GM19467 (cell line): ENCODE measurements around the gene ATCAY.
"Not testable (repeated sequence)": the region's sequence is repeated elsewhere in the genome, so short reads cannot be mapped to it uniquely, and the experiment has no call there.

Experiments
- ATAC-seq: cut with Tn5 transposase; IDR thresholded peaks from one replicate; pipeline ENCODE4 v1.9.1; 2021; ENCODE audit warnings: mild to moderate bottlenecking, moderate library complexity; ENCODE audit not compliant: unreplicated experiment

The ATCAY gene

DNA sequence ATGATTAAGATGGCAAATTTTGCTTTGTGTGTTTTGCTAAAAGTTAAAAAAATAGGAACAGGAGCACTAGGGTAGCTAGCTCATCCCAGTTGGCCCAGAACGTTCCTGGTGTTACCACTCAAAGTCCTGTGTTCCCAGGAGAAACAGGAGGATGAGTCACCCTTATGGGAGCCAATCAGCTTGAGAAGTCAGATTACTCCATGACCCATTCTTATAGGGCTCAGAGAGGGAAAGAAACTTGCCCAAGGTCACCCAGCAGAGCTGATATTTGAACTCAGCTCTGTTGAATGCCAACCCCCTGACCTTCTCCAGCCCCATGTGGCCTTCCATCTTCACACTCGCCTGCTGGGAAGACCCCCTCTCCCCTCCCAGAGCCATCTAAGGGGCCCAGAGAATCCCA lies 65.4 kb downstream of the ATCAY start:
- no peak for ATAC-seq

DNA sequence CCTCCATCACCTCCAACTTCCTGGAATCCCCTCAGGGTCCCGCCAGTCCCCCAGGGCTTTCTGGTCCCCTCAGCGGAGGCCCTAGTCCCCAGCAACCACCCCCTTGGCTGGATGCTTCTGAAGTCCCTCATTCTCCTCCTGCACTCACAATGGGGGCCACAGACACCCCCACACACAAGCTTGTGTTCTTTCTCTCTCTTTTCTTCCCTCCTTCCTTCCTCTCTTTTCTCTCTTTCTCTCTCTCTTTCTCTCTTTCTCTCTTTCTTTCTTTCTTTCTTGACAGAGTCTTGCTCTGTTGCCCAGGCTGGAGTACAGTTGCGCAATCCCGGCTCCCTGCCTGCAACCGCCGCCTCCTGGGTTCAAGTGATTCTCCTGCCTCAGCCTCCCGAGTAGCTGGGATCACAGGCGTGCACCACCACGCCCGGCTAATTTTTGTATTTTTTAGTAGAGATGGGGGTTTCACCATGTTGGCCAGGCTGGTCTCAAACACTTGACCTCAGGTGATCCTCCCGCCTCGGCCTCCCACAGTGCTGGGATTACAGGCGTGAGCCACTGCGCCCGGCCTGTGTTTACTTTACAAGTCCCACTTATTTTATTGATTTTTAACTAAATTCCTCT lies 66.9 kb downstream of the ATCAY start:
- not testable (repeated sequence) for ATAC-seq

DNA sequence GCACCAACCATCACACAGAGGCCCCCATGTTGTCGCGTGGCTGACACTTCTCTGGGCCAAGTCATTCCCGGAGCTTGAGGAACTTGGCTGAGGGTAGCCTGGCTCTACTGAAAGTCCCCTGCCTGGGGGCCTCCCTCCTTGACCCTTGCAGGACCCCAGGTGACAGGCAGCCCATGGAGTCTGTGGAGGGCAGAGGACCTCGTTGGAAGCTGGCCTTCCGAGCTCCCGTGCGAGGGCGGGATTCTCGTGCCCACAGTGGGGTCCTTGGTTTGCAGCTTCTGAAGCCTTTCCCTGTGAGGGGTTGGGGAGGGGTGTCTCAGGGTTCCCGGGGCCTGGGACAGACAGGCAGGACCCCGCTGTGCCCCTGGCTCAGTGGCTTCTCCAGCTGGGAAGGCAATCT lies 68.8 kb downstream of the ATCAY start:
- ATAC-seq, result no peak

DNA sequence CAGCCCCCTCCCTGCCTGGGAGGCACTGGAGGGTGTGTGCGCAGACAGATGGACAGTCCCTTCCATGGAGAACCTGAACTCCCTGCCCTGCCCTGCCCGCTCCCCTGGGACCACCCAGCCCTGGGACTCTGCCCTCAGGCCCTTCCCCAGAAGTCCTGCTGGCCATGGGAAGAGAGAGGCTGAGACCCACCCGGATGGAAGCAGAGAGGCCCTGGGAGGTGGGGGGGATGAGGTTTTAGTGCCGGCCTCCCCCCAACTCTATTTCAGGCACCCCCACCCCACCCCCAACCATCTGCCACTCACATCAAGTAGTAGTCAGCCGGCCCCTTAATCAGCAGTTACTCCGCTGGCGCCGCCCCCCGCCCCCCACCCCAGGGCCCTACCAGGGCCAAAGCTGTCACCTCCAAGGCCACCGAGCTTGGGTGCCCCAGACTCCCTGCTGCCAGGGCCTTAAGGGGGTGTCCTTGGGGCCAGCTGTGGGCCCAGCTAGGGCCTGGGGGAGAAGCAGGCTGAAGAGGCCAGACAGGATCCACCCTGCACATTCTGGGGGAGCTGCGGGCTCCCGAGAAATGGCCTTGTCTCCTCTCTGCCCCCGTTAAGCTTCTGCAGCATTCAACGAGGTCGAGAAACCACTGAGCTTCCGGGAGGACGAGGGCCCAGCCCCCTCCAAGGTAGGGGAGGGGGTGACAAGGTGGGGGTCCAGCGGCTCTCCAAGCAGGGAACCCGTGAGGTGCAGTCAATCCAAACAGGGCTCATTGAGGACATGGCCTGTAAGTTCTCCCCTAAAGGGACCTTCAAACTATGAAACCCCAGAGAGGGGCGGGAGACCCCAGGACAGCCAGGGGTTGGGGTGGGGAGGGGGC lies 69.7 kb downstream of the ATCAY start:
- ATAC-seq, result no peak

DNA sequence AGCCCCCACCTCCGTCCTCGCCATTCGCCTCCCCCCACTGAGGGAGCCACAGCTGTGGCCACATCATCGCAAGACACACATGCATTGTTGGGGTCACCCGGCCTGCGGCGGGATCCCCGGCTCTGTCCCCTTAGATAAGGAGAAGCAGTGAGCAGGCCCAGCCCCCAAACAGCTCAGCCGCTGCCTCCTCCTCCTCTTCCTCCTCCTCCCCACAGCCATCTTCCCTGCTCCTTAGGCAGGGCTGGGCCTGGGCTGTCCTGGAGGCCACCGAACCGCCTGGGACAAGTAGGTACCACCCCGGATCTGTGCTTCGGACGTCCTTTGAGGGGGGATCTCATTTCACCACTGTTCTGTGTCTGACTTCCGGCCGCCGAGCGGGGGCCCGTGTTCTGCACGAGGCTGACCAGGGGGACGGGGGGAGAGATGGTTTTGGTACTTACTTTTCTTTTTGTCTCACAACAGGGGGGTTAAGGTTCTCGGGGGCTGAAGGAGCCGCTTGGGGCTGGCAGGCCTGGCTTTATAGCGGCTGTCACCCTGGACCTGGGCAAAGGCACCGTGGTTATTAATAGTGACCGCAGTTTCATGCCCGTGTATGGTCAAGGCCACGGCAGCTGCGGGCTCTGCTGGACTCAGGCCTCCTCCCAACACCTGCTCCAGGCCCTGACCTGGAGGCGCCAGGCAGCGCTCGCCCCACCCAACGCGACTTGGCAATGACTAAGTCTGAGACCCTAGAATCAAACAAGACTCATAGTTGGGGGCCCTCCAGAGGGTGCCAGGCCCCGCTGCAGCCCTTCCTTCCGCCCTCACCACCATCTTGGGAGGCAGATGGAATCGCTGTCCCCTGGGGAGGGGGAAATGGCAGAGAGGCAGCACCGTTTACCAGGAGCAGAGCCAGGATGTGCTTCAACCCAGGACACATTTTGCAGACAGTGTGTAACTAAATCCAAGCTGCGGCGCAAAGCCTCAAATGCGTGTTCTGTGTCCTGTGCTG lies 70.7 kb downstream of the ATCAY start:
- no peak for ATAC-seq

DNA sequence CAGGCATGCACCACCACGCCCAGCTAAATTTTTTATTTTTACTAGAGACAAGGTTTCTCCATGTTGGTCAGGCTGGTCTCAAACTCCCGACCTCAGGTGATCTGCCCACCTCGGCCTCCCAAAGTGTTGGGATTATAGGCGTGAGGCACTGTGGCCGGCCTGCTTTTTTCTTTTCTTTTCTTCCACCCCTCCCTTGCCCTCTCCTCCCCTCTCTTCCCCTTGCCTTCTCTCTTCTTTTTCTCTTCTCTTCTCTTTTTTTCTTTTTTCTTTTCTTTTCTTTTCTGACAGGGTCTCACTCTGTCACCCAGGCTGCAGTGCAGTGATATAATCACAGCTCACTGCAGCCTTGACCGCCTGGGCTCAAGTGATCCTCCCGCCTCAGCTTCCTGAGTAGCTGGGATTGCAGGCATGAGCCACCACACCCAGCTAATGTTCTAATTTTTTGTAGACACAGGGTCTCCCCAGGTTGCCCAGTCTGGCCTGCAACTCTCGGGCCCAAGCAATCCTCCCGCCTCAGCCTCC lies 72.3 kb downstream of the ATCAY start:
- ATAC-seq, result not testable (repeated sequence)

DNA sequence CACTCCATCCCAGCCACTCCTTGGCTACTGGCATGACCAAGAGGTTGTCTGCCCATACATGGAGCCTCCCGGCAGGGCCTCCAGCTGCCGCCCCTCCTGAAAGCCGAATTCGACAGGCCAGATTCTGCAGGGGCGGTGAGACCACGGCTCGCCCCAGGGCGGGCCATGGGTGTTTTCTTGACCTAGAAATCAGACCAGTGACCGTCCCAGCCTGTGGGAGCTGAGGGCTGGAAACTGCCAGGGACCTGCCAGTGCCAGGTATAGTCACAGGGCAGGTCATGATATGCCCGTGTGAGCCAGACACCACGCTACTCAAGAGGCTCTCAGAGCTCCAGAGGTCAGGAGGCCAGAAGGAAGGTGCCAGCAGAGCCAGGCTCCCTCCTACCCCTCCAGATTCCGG lies 73.6 kb downstream of the ATCAY start:
- ATAC-seq, result no peak

DNA sequence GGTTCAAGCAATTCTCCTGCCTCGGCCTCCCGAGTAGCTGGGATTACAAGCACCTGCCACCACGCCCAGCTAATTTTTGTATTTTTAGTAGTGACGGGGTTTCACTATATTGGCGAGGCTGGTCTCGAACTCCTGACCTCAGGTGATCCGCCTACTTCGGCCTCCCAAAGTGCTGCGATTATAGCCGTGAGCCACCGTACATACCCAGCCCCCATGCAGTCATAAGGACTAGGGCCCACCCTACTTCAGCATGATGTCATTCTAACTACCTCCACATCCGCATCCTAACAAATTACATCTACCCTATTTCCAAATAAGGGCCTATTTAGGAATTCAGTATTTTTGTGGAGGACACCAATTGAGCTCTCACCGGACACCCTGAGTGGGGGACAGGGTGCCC lies 74.8 kb downstream of the ATCAY start:
- not testable (repeated sequence) for ATAC-seq

DNA sequence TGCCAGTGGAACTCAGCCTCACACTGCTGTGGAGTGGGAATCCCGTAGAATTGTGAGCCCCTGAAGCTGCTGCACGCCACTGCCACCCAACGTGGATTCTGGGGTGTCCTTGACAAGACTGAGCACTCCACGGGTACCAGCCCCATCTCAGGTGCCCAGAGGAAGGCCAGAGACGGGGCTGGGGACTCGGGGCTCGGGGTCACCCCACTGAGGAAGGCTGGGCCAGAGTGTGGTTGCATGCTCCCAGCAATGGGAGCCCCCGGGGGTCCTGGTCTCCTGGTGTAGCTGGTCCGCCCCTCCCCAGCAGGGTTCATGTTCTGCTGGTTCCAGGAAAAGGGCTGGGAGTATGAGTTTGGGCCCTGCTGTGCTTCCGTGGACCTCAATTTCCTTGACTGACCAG lies 75.2 kb downstream of the ATCAY start:
- no peak for ATAC-seq

DNA sequence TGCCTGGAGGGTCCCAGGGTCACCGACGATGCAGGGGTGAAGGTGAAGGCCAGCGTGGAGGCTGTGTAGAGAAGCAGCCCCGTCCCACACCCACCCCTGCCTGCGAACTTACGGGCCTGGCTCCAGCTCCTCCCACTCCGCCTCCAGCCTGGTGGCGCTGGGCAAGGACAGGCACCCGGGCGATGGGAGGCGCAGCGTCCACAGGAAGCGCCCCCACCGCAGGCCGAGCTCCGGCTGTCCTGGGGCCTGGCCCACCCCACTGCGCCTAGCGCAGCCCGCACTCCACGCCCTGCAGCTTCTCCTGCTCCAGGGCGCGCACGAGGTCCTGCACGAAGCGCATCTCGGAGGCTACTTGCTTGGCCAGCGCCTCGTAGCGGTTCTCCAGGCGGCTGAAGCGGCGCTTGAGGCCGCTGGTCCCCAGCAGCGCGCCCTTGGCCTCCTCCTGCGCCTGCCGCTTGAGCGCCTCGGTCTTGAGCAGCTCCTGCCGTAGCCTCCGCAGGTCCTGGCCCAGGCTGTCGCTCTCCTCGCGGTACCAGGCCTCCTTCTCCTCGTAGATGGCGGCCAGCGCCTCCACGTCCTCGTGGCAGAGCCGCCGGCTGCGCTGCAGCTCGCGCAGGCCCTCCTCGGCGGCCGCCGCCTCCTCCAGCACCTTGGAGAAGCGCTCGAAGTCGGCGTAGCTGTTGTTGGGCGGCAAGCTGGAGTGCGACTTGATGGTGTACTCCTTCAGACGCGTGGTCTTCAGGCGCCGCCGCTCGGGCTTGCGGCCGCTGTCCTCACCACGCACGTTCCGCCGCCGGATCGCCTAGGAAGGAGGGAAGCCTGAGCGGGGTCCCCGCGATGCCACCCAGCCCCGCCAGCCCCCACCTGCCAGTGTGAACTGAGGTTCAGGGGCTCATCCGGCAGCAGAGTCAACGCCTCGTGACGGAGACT lies 78.6 kb downstream of the ATCAY start:
- no peak for ATAC-seq

DNA sequence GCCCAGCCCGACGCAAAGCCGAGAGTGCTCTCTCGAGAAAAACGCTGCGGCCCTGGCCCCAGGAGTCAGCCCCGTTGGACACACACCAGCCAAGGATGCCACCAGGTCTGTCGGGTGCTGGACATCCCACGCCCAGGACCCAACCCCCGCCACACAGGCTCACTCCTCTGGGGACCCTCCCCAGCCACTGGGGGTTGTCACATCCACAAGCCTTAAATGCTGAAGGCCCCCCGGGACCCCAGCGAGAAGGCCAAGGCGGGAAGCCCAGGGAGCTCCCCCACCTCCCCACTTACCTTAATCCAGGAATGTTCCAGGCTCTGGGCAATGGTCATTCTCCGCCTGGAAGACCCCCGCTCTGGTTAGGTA lies 79.3 kb downstream of the ATCAY start:
- no peak for ATAC-seq

DNA sequence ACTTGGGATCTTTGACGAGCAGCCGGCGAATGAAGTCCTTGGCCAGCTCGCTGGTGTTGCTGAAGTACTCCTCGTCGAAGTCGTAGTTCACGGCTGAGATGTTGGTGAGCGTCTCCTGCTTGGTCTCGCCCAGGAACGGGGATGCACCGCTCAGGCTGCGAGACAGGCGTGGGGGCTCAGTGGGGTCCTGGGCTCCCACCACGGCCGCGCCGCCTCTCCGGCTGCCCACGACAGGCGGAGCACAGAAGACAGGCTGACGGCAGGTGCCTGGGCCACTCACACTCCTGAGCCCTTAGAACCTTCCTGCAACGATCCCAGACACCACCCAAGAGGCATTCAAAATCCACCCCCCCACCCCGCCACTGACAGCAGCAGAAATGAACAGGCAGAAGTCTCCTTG lies 80.5 kb downstream of the ATCAY start:
- no peak for ATAC-seq

DNA sequence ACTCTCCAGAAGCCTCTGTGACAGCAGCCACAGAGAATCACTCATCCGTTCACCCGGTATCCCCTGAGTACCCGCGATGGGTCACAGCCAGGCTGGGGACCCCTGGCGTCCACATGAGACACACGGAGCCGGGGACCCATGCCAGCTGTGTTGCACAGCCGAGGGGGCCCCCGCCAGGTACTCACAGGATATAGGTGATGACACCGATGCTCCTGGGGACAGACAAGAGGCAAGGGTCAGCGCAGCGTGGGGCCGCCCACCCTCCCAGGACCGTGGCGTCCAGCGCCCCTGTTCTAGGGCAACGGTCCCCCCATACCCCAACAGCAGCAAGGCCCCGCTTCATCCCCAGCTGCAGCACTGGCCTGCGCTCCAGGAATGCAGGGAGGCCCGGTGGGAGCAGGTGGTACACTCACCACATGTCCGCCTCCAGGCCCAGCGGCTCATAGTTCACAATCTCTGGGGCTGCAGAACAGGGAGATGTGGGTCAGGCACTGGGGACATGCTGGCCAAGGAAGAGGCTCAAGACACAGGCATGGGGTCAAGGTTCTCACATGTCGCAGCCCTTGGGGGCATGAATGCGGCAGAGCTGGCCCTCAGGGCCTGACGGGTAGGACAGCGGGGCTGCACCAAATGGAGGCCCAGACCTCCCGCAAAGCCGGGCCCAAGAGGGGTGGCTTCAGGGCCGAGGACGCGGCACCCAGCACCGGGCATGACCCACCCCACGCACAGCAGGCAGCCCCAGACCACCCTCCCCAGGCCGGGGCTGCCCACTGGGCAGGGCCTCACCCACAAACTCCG lies 83.2 kb downstream of the ATCAY start:
- ATAC-seq, result no peak

DNA sequence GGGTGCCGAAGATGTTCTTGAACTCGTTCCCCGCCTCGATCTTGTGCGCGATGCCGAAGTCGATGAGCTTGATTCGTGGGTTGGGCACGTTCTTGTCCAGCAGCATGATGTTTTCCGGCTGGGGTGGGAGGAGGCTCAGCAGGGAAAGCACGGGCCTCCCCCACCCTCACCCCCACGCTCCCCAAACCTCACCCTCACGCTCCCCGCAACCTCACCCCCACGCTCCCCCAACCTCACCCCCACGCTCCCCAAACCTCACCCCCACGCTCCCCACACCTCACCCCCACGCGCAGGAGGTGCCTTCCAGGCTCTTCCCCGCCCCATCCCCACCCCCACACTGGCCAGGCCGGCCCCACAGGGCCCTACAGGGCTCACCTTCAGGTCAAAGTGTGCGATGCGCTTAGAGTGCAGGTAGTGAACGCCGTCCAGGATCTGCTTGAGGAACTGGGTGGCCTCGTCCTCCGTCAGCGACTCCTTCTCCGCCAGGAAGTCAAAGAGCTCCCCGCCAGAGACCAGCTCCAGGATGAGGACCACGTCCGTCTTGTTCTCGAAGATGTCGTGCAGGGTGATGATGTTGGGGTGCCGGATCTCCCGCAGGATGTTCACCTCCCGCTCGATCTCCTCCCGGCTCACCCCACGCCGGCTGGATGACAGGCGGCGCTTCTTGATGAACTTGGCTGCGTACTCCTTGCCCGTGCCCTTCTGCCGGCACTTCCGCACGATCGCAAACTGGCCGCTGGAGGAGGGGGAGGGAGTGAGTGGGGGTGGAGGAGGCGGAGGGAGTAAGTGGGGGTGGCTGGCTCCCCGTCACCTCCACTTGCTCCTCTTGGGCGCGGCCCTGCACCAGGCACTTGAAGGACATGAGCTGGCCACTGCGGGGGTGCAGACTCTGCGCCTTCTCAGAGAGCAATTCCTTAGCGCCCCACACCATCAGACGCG lies 84.0 kb downstream of the ATCAY start:
- ATAC-seq, result no peak

DNA sequence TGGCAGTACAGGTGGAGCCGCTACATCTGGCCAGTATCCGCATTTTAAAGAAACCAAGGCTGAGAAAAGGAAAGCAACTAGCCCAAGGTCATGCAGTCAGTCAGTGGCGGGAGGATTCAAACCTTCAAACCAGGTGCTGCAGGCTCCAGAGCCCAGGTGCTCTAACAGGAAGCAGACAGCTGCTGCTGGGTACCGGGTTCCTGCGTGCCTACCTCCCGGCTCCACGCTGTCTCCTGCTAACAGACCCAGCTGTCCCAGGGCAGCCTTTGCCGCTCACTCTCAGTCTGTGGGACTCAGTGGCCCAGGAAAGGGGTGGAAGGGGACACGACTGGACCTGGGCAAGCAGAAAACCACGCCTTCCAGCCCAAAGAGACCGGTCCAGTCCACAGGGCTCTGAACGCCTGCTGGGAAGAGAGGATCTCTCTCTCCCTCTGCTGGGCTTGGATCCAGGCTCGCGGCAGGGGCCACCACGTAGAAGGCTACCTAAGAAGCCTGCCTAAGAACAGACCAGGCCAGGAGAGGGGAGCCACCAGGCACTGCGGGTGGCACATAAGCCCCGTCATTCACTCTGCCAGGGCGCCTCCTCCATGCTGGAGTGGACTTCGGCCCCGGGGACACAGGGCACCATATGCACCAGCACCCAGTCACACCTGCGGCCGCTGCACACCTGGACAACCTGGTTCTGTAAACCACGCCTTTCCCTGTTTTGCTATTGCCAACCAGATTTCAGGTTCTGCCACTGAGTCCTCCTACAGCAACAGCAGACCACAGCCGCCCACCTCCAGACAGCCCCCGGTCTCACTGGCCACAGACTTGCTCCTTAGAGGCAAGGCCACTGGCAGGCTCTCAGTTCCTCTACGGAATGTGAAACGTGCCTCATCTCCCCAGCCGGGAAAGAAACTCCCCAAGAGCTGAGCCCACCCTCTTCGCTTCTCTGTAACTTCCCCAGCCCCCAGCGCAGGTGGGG lies 85.8 kb downstream of the ATCAY start:
- ATAC-seq, result no peak

DNA sequence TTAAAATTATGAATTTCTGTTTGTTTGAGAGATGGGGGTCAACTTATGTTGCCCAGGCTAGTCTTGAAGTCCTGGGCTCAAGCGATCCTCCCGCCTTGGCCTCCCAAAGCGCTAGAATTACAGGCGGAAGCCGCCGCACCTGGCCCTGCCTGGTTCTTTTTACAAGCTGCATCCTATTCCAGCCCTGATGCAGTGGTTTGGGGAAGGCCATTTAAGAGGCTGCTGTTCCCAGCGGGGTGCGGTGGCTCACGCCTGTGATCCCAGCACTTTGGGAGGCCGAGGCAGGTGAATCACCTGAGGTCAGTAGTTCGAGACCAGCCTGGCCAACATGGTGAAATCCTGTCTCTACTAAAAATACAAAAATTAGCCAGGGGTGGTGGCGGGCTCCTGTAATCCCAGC lies 87.5 kb downstream of the ATCAY start:
- ATAC-seq, result not testable (repeated sequence)
